DMS153 treated with DMSO at 0.1 percent for 48 hours (cell line): ENCODE results near the gene LCP2.

Experiments used
- DNase-seq: peaks from one replicate; lab custom pipeline; 2025; ENCODE audit not compliant: unreplicated experiment; lab: John Stamatoyannopoulos, UW

Gene LCP2

GRCh38 chr5:170297589-170298462 lies at the start of gene LCP2:
Gene LCP2, minus strand, starts transcription at chr5:170297777. Its CDS starts 166 bp downstream, at chr5:170297611.
- no peak for DNase-seq

- DNase-seq = no peak
These were observed 49.5 kb upstream of the LCP2 start for GRCh38 chr5:170347022-170347567.

- no peak for DNase-seq
These were observed 48.4 kb upstream of the LCP2 start for GRCh38 chr5:170345971-170346370.

- no peak for DNase-seq
These were observed 45.6 kb upstream of the LCP2 start for GRCh38 chr5:170343177-170343576.

GRCh38 chr5:170342153-170342725 lies 44.7 kb upstream of the LCP2 start:
- no peak for DNase-seq

- DNase-seq = no peak
These were observed 44.0 kb upstream of the LCP2 start for GRCh38 chr5:170341545-170341944.

- no peak for DNase-seq
These were observed 42.2 kb upstream of the LCP2 start for GRCh38 chr5:170339780-170340167.

GRCh38 chr5:170338933-170339779 lies 41.6 kb upstream of the LCP2 start:
- no peak for DNase-seq

- DNase-seq = no peak
These were observed 40.7 kb upstream of the LCP2 start for GRCh38 chr5:170338291-170338690.

GRCh38 chr5:170337045-170337733 lies 39.6 kb upstream of the LCP2 start:
- no peak for DNase-seq

GRCh38 chr5:170336065-170336464 lies 38.5 kb upstream of the LCP2 start:
- DNase-seq = no peak

GRCh38 chr5:170334626-170335025 lies 37.0 kb upstream of the LCP2 start:
- DNase-seq = no peak

- no peak for DNase-seq
These were observed 35.8 kb upstream of the LCP2 start for GRCh38 chr5:170333161-170333910.

GRCh38 chr5:170332058-170332457 lies 34.5 kb upstream of the LCP2 start:
- DNase-seq = no peak

GRCh38 chr5:170330568-170331054 lies 33.0 kb upstream of the LCP2 start:
- DNase-seq = no peak

GRCh38 chr5:170329524-170329923 lies 31.9 kb upstream of the LCP2 start:
- no peak for DNase-seq

- DNase-seq = no peak
These were observed 30.3 kb upstream of the LCP2 start for GRCh38 chr5:170327829-170328228.

- no peak for DNase-seq
These were observed 29.6 kb upstream of the LCP2 start for GRCh38 chr5:170327168-170327567.

- DNase-seq = no peak
These were observed 21.7 kb upstream of the LCP2 start for GRCh38 chr5:170319301-170319700.

- no peak for DNase-seq
These were observed 19.9 kb upstream of the LCP2 start for GRCh38 chr5:170317499-170317898.
